ENCODE results near the gene MOV10L1. TPM values are rescaled to one million over a fixed set of nuclear protein-coding genes. Genes with fewer than 3 reads are reported as not detected.
A peak's percentile ranks its signal among the peaks of the same experiment; 100 is the strongest.

Gene MOV10L1
- total RNA-seq, 2 experiments from 2014 or later, result not detected

DNA sequence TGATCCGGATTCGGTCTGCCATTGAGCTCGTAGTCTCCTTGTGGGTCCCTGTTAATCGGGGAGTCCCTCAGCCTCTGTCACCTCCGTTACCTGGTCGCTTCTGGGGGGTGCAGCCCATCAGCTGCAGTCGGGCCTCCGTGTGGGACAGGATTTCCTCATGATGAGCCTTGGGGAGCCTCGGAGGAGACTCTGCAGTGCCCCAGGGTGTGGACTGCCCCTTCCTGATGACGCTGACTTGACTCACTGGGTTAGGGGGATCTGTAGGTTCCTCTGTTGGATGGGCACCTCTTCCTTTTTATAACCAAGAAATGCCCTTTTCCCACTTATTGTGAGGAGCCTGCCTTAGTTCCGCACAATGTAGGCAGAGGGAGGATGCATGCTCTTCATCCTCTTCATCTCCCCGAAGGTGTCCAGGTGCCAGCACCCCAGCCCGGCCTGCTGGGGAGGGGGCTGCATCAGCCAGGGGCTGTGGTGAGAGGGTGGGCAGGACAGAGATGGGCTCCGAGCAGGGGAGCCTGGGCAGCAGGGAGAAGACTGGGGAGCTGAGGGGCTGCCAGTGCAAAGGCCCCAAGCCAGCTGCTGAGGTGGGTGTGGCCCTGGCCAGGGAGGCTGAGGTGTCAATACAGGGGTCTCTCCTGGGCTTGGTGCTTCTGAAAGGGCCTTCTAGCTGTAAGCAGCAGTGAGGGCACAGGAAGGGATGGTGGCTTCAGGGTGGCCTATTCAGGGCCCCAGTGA lies 18.2 kb upstream of the MOV10L1 start:
- H3K27me3 Mint-ChIP-seq, result no peaks in the 10 kb centered on the region
- no peak overlapping the region for H3K27ac Mint-ChIP-seq
- H3K9me3 Mint-ChIP-seq, result no peaks in the 10 kb centered on the region
- intact Hi-C loops (cut with DNase I, micrococcal nuclease), result no loop called here
- Histone ChIP-seq H3K27ac (ENCODE audit: low read depth in 1 of 2, low read length in 2 of 2) (no peak overlapping the region), H3K4me1 (ENCODE audit: insufficient read depth, low read length) (no peaks in the 10 kb centered on the region), H3K27me3 (ENCODE audit: control insufficient read depth in 1 of 2, insufficient read depth in 2 of 2, low read length in 2 of 2) (no peaks in the 10 kb centered on the region), H3K9me3 (ENCODE audit: control insufficient read depth in 1 of 2, insufficient read depth in 1 of 2, low read length in 2 of 2) (no peaks in the 10 kb centered on the region), H3K36me3 (ENCODE audit: insufficient read depth, low read length) (no peaks in the 10 kb centered on the region), H3K4me3 (ENCODE audit: low read length) (no peak overlapping the region)
- H3K4me1 Mint-ChIP-seq (ENCODE audit: low read depth), result no peaks in the 10 kb centered on the region
- ATAC-seq (ENCODE audit: poor library complexity) (no peak), DNase-seq (no peak)
- TF ChIP-seq, protein P1, sequence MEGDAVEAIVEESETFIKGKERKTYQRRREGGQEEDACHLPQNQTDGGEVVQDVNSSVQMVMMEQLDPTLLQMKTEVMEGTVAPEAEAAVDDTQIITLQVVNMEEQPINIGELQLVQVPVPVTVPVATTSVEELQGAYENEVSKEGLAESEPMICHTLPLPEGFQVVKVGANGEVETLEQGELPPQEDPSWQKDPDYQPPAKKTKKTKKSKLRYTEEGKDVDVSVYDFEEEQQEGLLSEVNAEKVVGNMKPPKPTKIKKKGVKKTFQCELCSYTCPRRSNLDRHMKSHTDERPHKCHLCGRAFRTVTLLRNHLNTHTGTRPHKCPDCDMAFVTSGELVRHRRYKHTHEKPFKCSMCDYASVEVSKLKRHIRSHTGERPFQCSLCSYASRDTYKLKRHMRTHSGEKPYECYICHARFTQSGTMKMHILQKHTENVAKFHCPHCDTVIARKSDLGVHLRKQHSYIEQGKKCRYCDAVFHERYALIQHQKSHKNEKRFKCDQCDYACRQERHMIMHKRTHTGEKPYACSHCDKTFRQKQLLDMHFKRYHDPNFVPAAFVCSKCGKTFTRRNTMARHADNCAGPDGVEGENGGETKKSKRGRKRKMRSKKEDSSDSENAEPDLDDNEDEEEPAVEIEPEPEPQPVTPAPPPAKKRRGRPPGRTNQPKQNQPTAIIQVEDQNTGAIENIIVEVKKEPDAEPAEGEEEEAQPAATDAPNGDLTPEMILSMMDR (IDR thresholded peaks at IDR 0.05), result no peak
- ChIA-PET CTCF (no interaction called here), POLR2A (no interaction called here)
- H3K4me3 Mint-ChIP-seq, result no peak overlapping the region
- no peaks in the 10 kb centered on the region for H3K36me3 Mint-ChIP-seq (ENCODE audit: low read depth)

DNA sequence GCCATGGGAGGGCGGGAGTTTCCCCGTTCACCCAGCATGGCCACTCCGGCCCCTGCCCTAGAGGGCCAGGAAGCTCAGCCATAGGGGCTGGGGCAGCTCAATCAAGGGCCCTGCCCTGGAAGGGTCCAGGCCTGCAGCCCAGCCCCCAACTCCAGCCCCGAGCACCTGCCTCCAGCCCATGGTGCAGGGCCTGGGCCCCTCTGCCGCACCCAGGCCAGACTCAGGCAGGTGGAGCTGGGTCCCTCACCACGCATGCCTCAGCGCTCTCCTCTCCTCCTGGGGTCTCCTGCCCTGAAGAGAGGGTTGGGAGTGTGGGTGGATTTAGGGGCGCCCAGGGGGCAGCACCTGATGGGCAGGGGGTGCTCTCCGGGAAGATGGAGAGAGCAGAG lies 17.6 kb upstream of the MOV10L1 start:
- intact Hi-C loops (cut with DNase I, micrococcal nuclease), result no loop called here
- Histone ChIP-seq H3K9me3 (ENCODE audit: control insufficient read depth in 1 of 2, insufficient read depth in 1 of 2, low read length in 2 of 2) (no peaks in the 10 kb centered on the region), H3K4me1 (ENCODE audit: insufficient read depth, low read length) (no peaks in the 10 kb centered on the region), H3K4me3 (ENCODE audit: low read length) (no peak overlapping the region), H3K27ac (ENCODE audit: low read depth in 1 of 2, low read length in 2 of 2) (no peak overlapping the region), H3K27me3 (ENCODE audit: control insufficient read depth in 1 of 2, insufficient read depth in 2 of 2, low read length in 2 of 2) (no peaks in the 10 kb centered on the region), H3K36me3 (ENCODE audit: insufficient read depth, low read length) (no peaks in the 10 kb centered on the region)
- ATAC-seq (ENCODE audit: poor library complexity), result no peak
- Mint-ChIP-seq H3K4me3 (no peak overlapping the region), H3K36me3 (ENCODE audit: low read depth) (no peaks in the 10 kb centered on the region), H3K27ac (no peak overlapping the region), H3K9me3 (no peaks in the 10 kb centered on the region), H3K27me3 (no peaks in the 10 kb centered on the region), H3K4me1 (ENCODE audit: low read depth) (no peaks in the 10 kb centered on the region)
- no peak for DNase-seq
- ChIA-PET CTCF (no interaction called here), POLR2A (no interaction called here)
- TF ChIP-seq, protein P1 (IDR thresholded peaks at IDR 0.05), result no peak

DNA sequence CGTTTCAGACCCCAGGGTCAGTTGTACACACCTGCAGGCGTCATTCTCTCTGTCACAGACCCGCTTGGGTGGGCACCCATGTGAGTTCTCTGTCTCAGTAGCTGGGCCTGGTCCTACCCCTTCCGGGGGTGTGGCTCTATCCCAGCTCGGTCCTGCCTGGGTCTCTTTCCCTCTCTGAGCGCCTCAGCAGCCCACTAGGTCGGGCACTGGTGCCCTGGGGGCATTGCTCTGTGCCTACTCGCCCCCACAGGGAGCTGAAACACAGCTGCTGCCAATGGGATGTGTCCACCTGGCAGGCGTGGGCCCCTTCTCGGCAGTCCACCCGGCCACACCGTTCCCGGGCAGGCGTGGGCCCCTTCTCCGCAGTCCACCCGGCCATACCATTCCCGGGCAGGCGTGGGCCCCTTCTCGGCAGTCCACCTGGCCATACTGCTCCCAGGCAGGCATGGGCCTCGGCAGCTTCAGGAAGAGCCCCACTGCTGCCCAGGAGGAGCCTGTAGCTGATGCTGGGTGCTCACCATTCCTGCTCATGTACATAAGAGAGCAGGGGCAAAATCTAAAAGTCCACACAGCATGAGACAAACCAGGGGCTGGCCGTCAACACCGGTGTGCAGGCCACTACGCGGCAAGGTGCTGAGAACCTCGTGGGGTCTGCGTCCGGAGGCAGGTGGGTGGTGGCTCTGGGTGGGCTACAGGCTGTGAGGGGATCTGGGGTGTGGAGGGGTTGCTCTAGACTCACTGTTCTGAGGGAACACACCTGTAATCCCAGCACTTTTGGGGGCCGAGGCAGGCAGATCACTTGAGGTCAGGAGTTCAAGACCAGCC lies 16.9 kb upstream of the MOV10L1 start:
- H3K27ac Mint-ChIP-seq, result no peak overlapping the region
- Histone ChIP-seq H3K9me3 (ENCODE audit: control insufficient read depth in 1 of 2, insufficient read depth in 1 of 2, low read length in 2 of 2) (no peaks in the 10 kb centered on the region), H3K4me1 (ENCODE audit: insufficient read depth, low read length) (no peaks in the 10 kb centered on the region), H3K36me3 (ENCODE audit: insufficient read depth, low read length) (no peaks in the 10 kb centered on the region), H3K27ac (ENCODE audit: low read depth in 1 of 2, low read length in 2 of 2) (no peak overlapping the region), H3K4me3 (ENCODE audit: low read length) (no peak overlapping the region), H3K27me3 (ENCODE audit: control insufficient read depth in 1 of 2, insufficient read depth in 2 of 2, low read length in 2 of 2) (no peaks in the 10 kb centered on the region)
- TF ChIP-seq, protein P1 (IDR thresholded peaks at IDR 0.05), result no peak
- DNase-seq, result peak in 1 of 14 experiments; percentile 16
- no peaks in the 10 kb centered on the region for H3K36me3 Mint-ChIP-seq (ENCODE audit: low read depth)
- POLR2A ChIA-PET, result no interaction called here
- H3K4me3 Mint-ChIP-seq, result no peak overlapping the region
- H3K4me1 Mint-ChIP-seq (ENCODE audit: low read depth), result no peaks in the 10 kb centered on the region
- ATAC-seq (ENCODE audit: poor library complexity), result no peak
- H3K9me3 Mint-ChIP-seq, result no peaks in the 10 kb centered on the region
- CTCF ChIA-PET, result no interaction called here
- no peaks in the 10 kb centered on the region for H3K27me3 Mint-ChIP-seq
- intact Hi-C loops (cut with DNase I, micrococcal nuclease), result no loop called here
